Endodermal cell (in vitro differentiated cells): ENCODE results near the gene HOXA4. TPM values are rescaled to one million over a fixed set of nuclear protein-coding genes. Genes with fewer than 3 reads are reported as not detected.

Experiments used
- DNase-seq: peaks from one replicate; pipeline ENCODE4 v3.0.0-alpha.2; 2017
- H3K27ac ChIP-seq: 2 replicates; pipeline ENCODE4 v1.5.1; 2013; ENCODE audit warnings: mild to moderate bottlenecking, low read depth, low read length, moderate library complexity
- H3K27me3 ChIP-seq: 2 replicates; pipeline ENCODE4 v1.6.1; 2013; ENCODE audit warnings: mild to moderate bottlenecking, low read length, moderate library complexity; ENCODE audit not compliant: insufficient read depth, control insufficient read depth, poor library complexity, severe bottlenecking
- H3K36me3 ChIP-seq: 2 replicates; pipeline ENCODE4 v1.7.0; 2013; ENCODE audit warnings: mild to moderate bottlenecking, low read length, moderate library complexity; ENCODE audit not compliant: control insufficient read depth, insufficient read depth
- H3K4me1 ChIP-seq: one replicate; pipeline ENCODE4 v1.7.0; 2013; ENCODE audit warnings: low read length; ENCODE audit not compliant: control insufficient read depth, insufficient read depth
- H3K4me3 ChIP-seq: 2 replicates; pipeline ENCODE4 v1.5.1; 2013; ENCODE audit warnings: mild to moderate bottlenecking, low read length, moderate library complexity
- H3K9ac ChIP-seq: 2 replicates; pipeline ENCODE4 v1.6.1; 2013; ENCODE audit warnings: mild to moderate bottlenecking, low read length, moderate library complexity; ENCODE audit not compliant: poor library complexity, severe bottlenecking; ENCODE audit errors: extremely low read depth
- H3K9me3 ChIP-seq: 2 replicates; pipeline ENCODE4 v1.6.1; 2013; ENCODE audit warnings: mild to moderate bottlenecking, low read length, moderate library complexity; ENCODE audit not compliant: control insufficient read depth
- H3K27ac Mint-ChIP-seq: 2 replicates; pipeline ENCODE4 v1.8.0; 2020; ENCODE audit warnings: mixed read lengths
- H3K27me3 Mint-ChIP-seq: 2 replicates; pipeline ENCODE4 v1.8.0; 2021; ENCODE audit warnings: mild to moderate bottlenecking, mixed read lengths; ENCODE audit not compliant: insufficient read depth
- H3K36me3 Mint-ChIP-seq: 2 replicates; pipeline ENCODE4 v1.8.0; 2020; ENCODE audit warnings: low read depth, mixed read lengths
- H3K4me1 Mint-ChIP-seq: 2 replicates; pipeline ENCODE4 v1.8.0; 2020; ENCODE audit warnings: mixed read lengths
- H3K4me3 Mint-ChIP-seq: 2 replicates; pipeline ENCODE4 v1.8.0; 2020; ENCODE audit warnings: mild to moderate bottlenecking, moderate library complexity, mixed read lengths
- H3K9me3 Mint-ChIP-seq: 2 replicates; pipeline ENCODE4 v1.8.0; 2020; ENCODE audit warnings: mild to moderate bottlenecking, mixed read lengths
- WGBS, 2 experiments: methylation state at CpG; one replicate each; pipeline versions ENCODE4 v1.1.5 to v1.1.7; 2013; ENCODE audit warnings: missing lambda C conversion rate in 2 of 2, mixed read lengths in 1 of 2; ENCODE audit not compliant: insufficient coverage in 1 of 2, insufficient read length in 1 of 2; 5-methylcytosine and 5-hydroxymethylcytosine counted together
- total RNA-seq, 2 donors: library from RNA; stranded (reverse); fragmentation: NEBNext Ultra II Directional in 1 of 2; extraction: Animal tissue kit (Norgen Biotek cat#: 25700) in 1 of 2; gene quantifications; 2 replicates in 1 of 2; 3 replicates in 1 of 2; pipeline ENCODE4 v1.2.1, GENCODE V29; 2021
- TF ChIP-seq, protein P1 (sequence below): fragments of 200-600 bp; sonication (generic); conservative IDR thresholded peaks from 2 replicates; pipeline ENCODE4 v1.5.0; 2021; ENCODE audit warnings: antibody characterized with exemption, mild to moderate bottlenecking

The HOXA4 gene
- total RNA-seq, 2 donors from 2014 or later, result not detected

DNA sequence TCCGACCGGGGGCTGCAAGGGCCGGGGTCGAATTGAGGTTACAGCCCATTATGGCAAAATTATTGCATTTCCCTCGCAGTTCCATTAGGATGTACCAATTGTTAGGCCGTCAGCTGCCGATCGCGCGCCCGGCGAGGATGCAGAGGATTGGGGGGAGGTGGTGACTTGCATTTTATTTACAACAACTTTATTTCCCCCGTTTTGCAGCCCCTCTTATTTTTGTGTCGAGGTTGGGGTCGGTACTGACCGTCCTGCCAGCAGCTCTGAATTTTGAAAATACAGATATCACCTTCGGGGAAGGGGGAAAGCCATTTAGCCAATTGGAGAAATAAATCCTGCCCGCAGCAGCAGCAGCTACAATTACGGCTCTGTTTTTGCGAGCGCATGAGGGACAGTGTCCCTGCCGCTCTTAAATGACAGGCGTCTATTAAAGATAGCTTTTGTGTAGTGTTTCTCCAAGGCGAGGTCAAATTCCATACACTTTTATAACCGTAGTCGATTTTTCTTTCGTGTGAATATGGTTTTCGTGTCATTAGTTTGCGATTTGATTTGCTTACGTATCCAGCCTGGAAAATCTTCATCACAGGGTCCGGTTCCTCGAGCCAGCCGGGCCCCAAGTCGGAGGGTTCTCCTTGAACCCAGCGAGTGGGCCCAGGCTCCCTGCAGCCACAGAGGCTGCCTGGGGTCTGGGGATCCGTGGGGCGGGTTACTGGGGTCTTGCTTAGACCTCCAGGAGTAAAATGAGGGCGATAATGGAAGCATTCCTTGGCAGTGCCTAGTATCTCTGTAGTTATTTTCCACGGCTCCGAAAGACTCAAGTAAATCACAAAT lies 13.6 kb upstream of the HOXA4 start:
- no peak overlapping the region for H3K27ac Mint-ChIP-seq
- Histone ChIP-seq H3K4me1 (no peaks in the 10 kb centered on the region), H3K27me3 (peaks cover 100% of the 10 kb centered on the region), H3K9me3 (peaks cover 16% of the 10 kb centered on the region), H3K4me3 (no peak overlapping the region), H3K27ac (no peak overlapping the region), H3K36me3 (no peaks in the 10 kb centered on the region), H3K9ac (no peak overlapping the region)
- TF ChIP-seq, protein P1, sequence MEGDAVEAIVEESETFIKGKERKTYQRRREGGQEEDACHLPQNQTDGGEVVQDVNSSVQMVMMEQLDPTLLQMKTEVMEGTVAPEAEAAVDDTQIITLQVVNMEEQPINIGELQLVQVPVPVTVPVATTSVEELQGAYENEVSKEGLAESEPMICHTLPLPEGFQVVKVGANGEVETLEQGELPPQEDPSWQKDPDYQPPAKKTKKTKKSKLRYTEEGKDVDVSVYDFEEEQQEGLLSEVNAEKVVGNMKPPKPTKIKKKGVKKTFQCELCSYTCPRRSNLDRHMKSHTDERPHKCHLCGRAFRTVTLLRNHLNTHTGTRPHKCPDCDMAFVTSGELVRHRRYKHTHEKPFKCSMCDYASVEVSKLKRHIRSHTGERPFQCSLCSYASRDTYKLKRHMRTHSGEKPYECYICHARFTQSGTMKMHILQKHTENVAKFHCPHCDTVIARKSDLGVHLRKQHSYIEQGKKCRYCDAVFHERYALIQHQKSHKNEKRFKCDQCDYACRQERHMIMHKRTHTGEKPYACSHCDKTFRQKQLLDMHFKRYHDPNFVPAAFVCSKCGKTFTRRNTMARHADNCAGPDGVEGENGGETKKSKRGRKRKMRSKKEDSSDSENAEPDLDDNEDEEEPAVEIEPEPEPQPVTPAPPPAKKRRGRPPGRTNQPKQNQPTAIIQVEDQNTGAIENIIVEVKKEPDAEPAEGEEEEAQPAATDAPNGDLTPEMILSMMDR, result peak; percentile 8
- H3K36me3 Mint-ChIP-seq, result no peaks in the 10 kb centered on the region
- H3K9me3 Mint-ChIP-seq, result peaks cover 15% of the 10 kb centered on the region
- peak overlapping the region; percentile 54 for H3K4me3 Mint-ChIP-seq
- H3K27me3 Mint-ChIP-seq, result peaks cover 100% of the 10 kb centered on the region
- H3K4me1 Mint-ChIP-seq, result peaks cover 11% of the 10 kb centered on the region
- no peak for DNase-seq
- 41 to 52% methylated on average over 22 to 40 of the region's 40 CpGs for WGBS, 2 experiments

DNA sequence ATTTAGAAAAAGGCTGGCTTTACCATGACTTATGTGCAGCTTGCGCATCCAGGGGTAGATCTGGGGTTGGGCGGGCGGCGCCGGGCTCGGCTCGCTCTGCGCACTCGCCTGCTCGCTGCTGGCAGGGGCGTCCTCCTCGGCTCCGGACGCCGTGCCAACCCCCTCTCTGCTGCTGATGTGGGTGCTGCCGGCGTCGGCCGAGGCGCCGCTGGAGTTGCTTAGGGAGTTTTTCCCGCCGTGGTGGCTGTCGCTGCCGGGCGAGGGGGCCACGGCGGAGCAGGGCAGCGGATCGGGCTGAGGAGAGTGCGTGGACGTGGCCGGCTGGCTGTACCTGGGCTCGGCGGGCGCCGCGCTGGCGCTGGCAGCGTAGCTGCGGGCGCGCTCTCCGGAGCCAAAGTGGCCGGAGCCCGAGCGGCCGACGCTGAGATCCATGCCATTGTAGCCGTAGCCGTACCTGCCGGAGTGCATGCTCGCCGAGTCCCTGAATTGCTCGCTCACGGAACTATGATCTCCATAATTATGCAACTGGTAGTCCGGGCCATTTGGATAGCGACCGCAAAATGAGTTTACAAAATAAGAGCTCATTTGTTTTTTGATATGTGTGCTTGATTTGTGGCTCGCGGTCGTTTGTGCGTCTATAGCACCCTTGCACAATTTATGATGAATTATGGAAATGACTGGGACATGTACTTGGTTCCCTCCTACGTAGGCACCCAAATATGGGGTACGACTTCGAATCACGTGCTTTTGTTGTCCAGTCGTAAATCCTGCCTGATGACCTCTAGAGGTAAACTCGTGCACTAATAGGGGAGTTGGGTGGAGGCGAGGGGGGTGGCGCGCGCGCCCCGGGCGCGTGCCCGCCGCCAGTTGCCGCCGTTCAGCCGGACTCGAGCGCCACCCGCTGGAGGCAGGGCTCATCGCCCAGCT lies 12.7 kb upstream of the HOXA4 start, which contains the start of gene HOXA5:
TSS of gene HOXA5 (minus strand) at position 659 of the 927 bp plus-strand sequence. CDS start at position 585, 74 bp downstream.
- Histone ChIP-seq H3K36me3 (no peaks in the 10 kb centered on the region), H3K9ac (no peak within 1 kb of the TSS), H3K27me3 (peaks cover 100% of the 10 kb centered on the region), H3K4me1 (no peaks in the 10 kb centered on the region), H3K27ac (no peak within 1 kb of the TSS), H3K9me3 (peaks cover 16% of the 10 kb centered on the region), H3K4me3 (peak within 1 kb of the TSS; percentile 86)
- Mint-ChIP-seq H3K27me3 (peaks cover 100% of the 10 kb centered on the region), H3K36me3 (no peaks in the 10 kb centered on the region), H3K9me3 (peaks cover 15% of the 10 kb centered on the region), H3K27ac (no peak within 1 kb of the TSS), H3K4me3 (peak within 1 kb of the TSS; percentile 54), H3K4me1 (peaks cover 11% of the 10 kb centered on the region)
- WGBS, 2 experiments, result 1% methylated on average over 37 to 86 of the region's 86 CpGs
- TF ChIP-seq, protein P1, result peak; percentile 92
- DNase-seq, result peak; percentile 94

DNA sequence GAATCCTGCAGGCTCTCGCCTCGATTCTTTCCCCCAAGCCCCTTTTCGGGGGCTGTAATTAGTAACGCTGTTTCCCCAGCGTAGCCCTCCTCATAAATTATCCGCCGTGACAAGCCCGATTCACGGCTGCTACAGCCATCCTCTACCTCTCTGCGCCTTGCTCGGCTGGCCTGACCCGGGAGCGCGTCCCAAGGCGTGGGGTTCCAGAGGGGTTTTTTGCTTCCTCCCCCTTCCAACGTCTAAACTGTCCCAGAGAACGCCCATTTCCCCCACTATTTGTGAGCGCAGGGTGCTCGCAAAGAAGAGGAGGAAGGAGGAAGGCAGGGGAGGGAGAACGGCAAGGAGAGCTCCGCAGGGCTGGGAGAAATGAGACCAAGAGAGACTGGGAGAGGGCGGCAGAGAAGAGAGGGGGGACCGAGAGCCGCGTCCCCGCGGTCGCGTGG lies 12.0 kb upstream of the HOXA4 start:
- Mint-ChIP-seq H3K27ac (no peak overlapping the region), H3K4me3 (peak overlapping the region; percentile 54), H3K27me3 (peaks cover 100% of the 10 kb centered on the region), H3K4me1 (peaks cover 11% of the 10 kb centered on the region), H3K9me3 (peaks cover 13% of the 10 kb centered on the region), H3K36me3 (no peaks in the 10 kb centered on the region)
- H3K4me1 ChIP-seq, result no peaks in the 10 kb centered on the region
- WGBS, 2 experiments, result 0 to 4% methylated on average over 7 to 28 of the region's 29 CpGs
- peak overlapping the region; percentile 86 for H3K4me3 ChIP-seq
- TF ChIP-seq, protein P1, result no peak
- peak; percentile 63 for DNase-seq
- peaks cover 16% of the 10 kb centered on the region for H3K9me3 ChIP-seq
- H3K36me3 ChIP-seq, result no peaks in the 10 kb centered on the region
- H3K27me3 ChIP-seq, result peaks cover 100% of the 10 kb centered on the region
- no peak overlapping the region for H3K9ac ChIP-seq
- no peak overlapping the region for H3K27ac ChIP-seq
